ENCODE results near the gene NANP.
"Not testable (repeated sequence)": the region's sequence is repeated elsewhere in the genome, so short reads cannot be mapped to it uniquely, and the experiment has no call there.

The NANP gene

GRCh38 chr20:25608774-25609173 is 15.0 kb downstream of the NANP start:
- FAIRE-seq (no peak), DNase-seq (ENCODE audit: insufficient read length, low spot score) (no peak)

GRCh38 chr20:25606094-25606695 is 17.6 kb downstream of the NANP start:
- FAIRE-seq (no peak), DNase-seq (ENCODE audit: insufficient read length, low spot score) (no peak)

DNA sequence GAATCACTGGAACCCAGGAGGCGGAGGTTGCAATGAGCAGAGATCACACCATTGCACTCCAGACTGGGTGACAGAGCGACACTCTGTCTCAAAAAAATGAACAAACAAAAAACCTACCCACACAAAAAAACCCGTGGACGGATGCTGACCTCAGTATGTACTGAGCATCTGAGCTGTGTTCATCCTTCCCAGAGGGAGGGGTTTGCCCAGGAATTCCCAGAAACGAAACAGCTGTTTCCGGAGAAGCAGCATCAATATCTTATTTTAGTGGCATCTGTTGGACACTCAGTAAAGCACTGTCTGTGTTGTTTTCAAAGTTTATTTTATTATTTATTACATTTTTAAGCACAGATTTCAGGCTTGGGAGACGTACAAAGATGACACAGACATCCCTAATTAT is 18.7 kb downstream of the NANP start:
- FAIRE-seq (no peak), DNase-seq (ENCODE audit: insufficient read length, low spot score) (no peak)

GRCh38 chr20:25604611-25605010 is 19.2 kb downstream of the NANP start:
- FAIRE-seq = no peak

DNA sequence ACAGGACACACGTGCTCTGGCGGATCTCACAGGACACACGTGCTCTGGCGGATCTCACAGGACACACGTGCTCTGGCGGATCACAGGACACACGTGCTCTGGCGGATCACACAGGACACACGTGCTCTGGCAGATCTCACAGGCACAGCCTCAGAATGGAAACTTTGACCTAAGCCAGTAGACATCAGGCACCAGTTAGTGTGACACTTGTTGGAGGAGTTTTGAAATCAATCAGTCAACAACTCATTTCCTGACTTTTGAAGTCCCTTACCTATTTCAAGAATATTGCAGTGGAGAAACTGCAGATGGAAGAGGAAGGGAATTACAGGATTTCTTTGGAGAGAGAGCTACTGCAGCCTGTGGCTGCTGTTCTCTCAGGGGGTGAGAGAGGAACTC is 20.9 kb downstream of the NANP start:
- FAIRE-seq; DNase-seq (ENCODE audit: insufficient read length, low spot score): not testable (repeated sequence)

More at GRCh38 chr20:25604611-25605010, 19.2 kb downstream of the NANP start:
- DNase-seq (ENCODE audit: insufficient read length, low spot score) = no peak

- not testable (repeated sequence) for FAIRE-seq; DNase-seq (ENCODE audit: insufficient read length, low spot score)
Measured at GRCh38 chr20:25602191-25602913, 21.5 kb downstream of the NANP start.

DNA sequence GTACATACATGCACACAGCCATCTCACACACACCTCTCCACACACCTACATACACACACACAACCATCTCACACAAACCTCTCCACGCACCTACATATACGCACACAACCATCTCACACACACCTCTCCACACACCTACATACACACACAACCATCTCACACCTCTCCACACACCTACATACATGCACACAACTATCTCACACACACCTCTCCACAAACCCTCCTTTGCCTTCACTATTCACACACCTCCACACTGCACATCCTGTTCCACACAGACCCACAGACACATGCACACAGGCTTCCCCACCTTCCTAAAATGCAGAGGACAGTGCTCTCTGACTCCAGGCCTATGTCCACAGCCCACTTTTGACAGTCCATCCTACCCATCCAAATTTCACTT is 22.2 kb downstream of the NANP start:
- FAIRE-seq (peak; percentile 90), DNase-seq (ENCODE audit: insufficient read length, low spot score) (no peak)

DNA sequence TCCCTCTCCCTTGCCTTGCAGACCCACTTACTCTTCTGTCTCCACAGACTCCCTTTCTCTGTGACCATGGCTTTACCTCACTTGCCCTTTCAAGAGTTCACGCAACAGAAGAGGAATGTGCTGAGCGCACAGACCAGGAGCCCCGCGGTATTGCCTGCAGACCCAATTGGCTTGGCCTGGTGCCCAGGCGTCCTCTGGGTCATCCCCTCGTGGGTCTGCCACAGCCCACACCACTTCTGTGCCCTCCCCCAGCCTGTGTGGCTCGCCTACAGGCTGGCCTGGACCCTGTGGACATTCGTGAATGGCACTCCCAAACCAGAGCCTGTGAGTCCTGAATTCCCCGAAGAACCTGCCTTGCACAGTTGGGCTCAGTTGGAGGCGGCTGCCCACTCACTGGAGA is 23.2 kb downstream of the NANP start:
- DNase-seq (ENCODE audit: insufficient read length, low spot score) (no peak), FAIRE-seq (no peak)

GRCh38 chr20:25592135-25592852 is 31.5 kb downstream of the NANP start:
- FAIRE-seq (no peak), DNase-seq (ENCODE audit: insufficient read length, low spot score) (no peak)

DNA sequence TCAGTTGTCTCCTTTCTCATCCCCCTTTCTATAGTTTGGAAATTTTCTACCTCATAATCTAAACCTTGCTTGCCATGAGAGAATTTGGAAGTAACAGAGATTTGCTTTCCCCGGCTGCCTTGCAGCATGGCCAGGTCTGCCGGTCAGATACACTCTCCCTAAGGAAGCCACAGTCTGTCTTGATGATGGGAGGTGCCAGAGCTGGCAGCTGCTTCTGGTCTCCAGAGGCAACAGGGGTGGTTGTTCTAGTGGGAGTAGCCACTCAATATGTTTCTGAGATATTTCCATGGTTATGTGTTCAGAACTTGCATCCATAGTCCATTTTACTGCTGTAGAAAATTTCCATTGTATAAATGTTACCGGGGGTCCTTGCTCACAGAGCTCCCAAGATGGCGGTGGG is 33.0 kb downstream of the NANP start:
- not testable (repeated sequence) for FAIRE-seq; DNase-seq (ENCODE audit: insufficient read length, low spot score)

DNA sequence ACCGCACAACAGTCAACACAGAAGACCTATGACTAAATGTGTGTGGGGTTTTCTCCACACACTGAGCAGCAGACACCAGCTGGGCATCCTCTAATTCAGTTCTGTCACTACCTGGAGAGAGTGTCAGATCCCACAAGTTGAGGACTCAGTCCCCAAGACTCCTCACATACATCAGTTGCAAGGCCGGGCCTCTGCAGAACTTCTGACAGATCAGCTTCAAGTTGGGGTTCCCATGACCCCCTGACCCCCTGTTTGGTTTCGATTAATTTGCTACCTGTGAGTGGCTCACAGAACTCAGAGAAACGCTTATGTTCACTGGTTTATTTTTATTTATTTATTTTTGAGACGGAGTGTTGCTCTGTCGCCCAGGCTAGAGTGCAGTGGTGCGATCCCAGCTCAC is 35.3 kb downstream of the NANP start:
- no peak for FAIRE-seq
- no peak for DNase-seq (ENCODE audit: insufficient read length, low spot score)

- FAIRE-seq (no peak), DNase-seq (ENCODE audit: insufficient read length, low spot score) (no peak)
Measured at GRCh38 chr20:25587536-25587935, 36.3 kb downstream of the NANP start.

GRCh38 chr20:25586877-25587276 is 36.9 kb downstream of the NANP start:
- no peak for FAIRE-seq
- DNase-seq (ENCODE audit: insufficient read length, low spot score) = no peak

DNA sequence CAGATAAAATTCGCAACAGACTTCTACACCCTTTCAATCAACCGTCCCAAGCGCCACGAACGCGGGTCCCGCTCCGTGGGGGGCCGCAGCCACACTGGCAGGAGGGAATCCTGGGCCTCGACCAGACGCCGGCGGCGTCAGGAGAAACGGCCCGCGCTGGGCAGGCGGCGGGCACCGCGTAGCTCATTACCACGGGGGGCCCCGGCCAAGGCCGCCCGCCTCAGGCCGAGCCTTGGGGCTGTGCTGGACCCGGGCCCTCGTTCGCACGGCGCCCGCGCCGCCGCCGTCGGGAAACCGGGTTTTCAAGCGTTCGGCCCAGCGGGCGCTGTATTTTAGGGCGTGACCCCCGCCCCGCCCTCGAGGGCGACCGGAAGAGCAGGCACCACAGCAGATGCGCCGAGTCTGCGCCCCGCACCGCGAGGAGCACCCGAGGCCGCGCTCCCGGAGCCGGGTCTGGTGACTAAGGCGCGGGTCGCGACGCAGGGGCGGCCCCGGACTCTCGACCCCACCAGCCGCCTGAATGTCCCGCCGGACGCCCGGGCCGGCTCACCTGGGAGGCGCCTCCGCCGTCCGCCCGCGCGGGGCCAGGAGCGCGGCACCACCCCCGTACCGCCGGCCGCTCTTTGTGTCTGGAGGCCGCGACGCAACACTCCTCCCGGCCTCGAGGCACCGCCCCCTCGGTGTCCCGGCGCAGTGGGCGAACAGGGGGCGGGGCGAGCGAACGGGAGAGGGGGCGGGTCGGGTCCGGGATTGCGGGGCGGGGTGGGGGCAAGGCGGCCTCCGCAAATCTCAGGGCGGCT is 38.7 kb downstream of the NANP start, which contains the start of gene NINL:
NINL (minus strand) TSS at position 627 of the 800 bp plus-strand sequence. CDS start 58,944 bp downstream, outside the sequence.
- DNase-seq (ENCODE audit: insufficient read length, low spot score) (peak; percentile 69), FAIRE-seq (no peak)

DNA sequence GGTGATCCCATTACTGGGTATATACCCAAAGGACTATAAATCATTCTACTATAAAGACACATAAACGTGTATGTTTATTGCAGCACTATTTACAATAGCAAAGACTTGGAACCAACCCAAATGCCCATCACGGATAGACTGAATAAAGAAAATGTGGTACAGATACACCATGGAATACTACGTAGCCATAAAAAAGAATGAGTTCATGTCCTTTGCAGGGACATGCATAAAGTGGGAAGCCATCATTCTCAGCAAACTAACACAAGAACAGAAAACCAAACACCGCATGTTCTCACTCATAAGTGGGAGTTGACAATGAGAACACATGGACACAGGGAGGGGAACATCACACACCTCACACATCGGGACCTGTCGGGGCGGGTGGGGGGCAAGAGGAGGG is 40.2 kb downstream of the NANP start:
- not testable (repeated sequence) for FAIRE-seq

DNA sequence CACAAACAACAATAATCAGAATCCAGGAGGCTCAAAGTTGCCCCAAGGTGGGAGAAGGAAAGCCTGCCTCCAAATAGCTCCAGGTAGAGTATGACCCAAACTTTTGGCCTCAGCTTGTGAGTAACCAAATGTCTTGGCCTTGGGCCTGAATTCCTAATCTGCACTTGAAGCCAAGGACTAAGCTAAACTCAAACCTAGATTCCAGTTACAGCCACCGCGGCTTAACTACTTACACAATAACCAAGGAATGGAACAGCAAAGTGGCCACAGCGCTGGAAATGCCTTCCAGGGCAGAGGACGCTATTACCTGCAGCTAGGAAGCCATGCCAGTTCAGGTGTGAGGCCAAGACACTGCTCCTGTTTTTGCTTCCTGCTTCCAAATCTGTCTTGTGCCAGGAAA is 43.1 kb downstream of the NANP start:
- DNase-seq (ENCODE audit: insufficient read length, low spot score) (no peak), FAIRE-seq (no peak)

More for the DNA sequence above, 40.2 kb downstream of the NANP start:
- DNase-seq (ENCODE audit: insufficient read length, low spot score) = not testable (repeated sequence)

DNA sequence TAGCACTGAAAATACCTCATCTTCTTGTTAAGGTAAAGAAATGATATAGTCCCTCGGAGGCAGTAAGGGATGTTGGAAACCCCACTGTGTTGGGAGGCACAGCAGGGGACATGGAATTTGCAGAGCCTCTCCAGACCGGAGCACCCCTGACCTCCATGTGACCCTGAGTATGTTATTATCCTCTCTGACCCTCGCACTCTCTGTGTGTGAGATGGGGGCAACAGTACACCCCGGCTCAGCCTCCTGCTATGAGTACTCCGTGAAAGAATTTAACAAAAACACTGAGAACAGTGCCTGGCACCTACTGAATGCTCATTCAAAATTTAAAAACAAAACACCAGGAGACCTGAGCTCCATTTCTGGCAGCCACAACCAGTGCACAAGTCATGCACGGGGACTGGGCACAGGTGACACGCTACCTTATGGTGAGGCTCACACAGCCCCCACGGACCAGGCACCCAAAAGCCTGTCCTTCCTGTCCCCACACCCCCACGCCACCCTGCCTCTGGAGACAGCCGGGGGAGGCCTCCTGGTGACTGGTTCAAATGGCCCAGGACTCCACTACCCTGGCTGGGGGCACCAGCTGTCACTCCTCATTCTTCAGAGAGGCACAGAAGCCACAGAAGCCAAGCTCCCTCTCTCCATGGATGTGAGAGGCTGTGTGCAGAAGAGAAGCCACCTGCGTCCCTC is 44.6 kb downstream of the NANP start:
- DNase-seq (ENCODE audit: insufficient read length, low spot score) (no peak), FAIRE-seq (no peak)

DNA sequence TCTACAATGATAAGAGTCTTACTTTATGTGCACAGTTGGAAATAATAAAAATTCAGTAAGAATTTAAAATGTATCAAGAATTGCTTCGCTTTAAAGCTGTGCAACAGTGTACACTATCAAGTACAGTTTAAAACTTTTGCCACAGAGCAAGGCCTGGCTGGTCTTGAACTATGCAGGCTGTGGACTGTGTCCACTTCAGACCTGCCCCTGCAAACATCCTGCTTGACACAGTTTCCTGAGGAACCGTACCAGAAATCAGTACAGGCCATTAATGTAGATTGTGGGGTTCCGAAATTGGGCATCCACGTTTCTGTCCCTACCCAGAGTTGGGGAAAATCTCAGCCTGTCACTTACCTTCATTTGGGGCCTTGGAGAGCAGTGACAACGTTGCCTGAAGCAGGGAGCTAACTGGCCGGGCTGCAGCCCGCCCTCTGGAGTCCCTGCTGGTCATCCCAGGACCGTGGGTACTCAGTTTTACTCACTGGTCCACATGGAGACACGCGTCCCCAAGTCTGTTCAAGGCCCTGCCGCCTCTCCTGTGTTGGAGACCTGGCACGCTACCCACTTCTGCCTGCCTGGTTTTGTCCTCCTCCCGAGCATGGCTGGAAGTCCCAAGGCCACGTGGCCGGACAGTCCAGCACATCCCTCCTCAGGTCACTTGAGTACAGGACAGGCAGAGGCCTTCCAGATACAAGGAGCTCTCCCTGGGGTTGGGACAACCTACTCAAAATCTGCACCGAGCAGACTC is 46.9 kb downstream of the NANP start:
- FAIRE-seq = no peak
- DNase-seq (ENCODE audit: insufficient read length, low spot score) = no peak

DNA sequence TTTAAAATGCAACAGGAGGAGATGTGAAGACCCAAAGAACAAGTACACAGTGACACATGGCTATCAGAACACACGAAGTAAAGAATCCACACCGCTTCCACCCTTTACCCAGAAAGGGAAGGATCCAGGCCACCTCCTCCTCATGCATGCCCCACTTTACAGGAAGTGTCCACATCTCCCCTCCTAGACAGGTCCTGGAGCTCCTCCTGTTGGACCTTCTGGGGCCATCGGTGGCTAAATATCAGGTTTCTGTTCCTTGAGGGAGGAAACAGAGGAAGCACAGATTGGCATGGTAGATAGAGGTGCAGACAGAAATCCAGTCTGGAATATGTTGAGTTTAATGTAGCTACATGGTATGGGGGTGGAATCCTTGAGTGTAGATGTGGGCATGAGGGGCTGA is 49.4 kb downstream of the NANP start:
- no peak for FAIRE-seq
- DNase-seq (ENCODE audit: insufficient read length, low spot score) = peak; percentile 42
